Mesendoderm (in vitro differentiated cells): Measurements from ENCODE around the gene HOXD12. TPM values are rescaled to one million over a fixed set of nuclear protein-coding genes. Genes with fewer than 3 reads are reported as not detected.
A peak's percentile ranks its signal among the peaks of the same experiment; 100 is the strongest.

Source experiments
- DNase-seq: peaks from one replicate; pipeline ENCODE4 v3.0.0; 2013
- H2AK5ac ChIP-seq: 2 replicates; pipeline ENCODE4 v1.6.1; 2013; ENCODE audit warnings: low read length, inconsistent platforms
- H2BK120ac ChIP-seq: 2 replicates; pipeline ENCODE4 v1.6.1; 2013; ENCODE audit warnings: low read depth, mild to moderate bottlenecking, low read length, moderate library complexity, mixed read lengths
- H2BK15ac ChIP-seq: replicated peaks from 2 replicates; pipeline ENCODE4 v1.6.1; 2013; ENCODE audit warnings: low read depth, mild to moderate bottlenecking, moderate library complexity
- H2BK5ac ChIP-seq: 2 replicates; pipeline ENCODE4 v1.6.1; 2013; ENCODE audit warnings: low read length, inconsistent platforms
- H3K18ac ChIP-seq: 2 replicates; pipeline ENCODE4 v1.6.1; 2013; ENCODE audit warnings: mild to moderate bottlenecking, low read length, mixed read lengths
- H3K23ac ChIP-seq: one replicate; pipeline ENCODE4 v1.6.1; 2013; ENCODE audit warnings: low read length
- H3K27ac ChIP-seq: 2 replicates; pipeline ENCODE4 v1.5.1; 2013; ENCODE audit warnings: low read depth, mild to moderate bottlenecking, inconsistent platforms, low read length, moderate library complexity
- H3K27me3 ChIP-seq: 2 replicates; pipeline ENCODE4 v1.6.1; 2013; ENCODE audit warnings: low read length, control low read depth, mild to moderate bottlenecking, inconsistent platforms; ENCODE audit not compliant: insufficient read depth, poor library complexity
- H3K36me3 ChIP-seq: 2 replicates; pipeline ENCODE4 v1.6.1; 2013; ENCODE audit warnings: low read length, inconsistent platforms; ENCODE audit not compliant: control insufficient read depth, insufficient read depth
- H3K4ac ChIP-seq: one replicate; pipeline ENCODE4 v1.6.1; 2013; ENCODE audit warnings: low read depth, mild to moderate bottlenecking, low read length, moderate library complexity
- H3K4me1 ChIP-seq: 2 replicates; pipeline ENCODE4 v1.6.1; 2013; ENCODE audit warnings: low read depth, low read length, inconsistent platforms; ENCODE audit not compliant: control insufficient read depth
- H3K4me2 ChIP-seq: 2 replicates; pipeline ENCODE4 v1.6.1; 2013; ENCODE audit warnings: low read length
- H3K4me3 ChIP-seq: 2 replicates; pipeline ENCODE4 v1.5.1; 2013; ENCODE audit warnings: mild to moderate bottlenecking, low read length
- H3K56ac ChIP-seq: one replicate; pipeline ENCODE4 v1.6.1; 2013; ENCODE audit warnings: low read length
- H3K79me1 ChIP-seq: 2 replicates; pipeline ENCODE4 v1.6.1; 2013; ENCODE audit warnings: low read length, inconsistent platforms
- H3K79me2 ChIP-seq: 2 replicates; pipeline ENCODE4 v1.6.1; 2013; ENCODE audit warnings: mild to moderate bottlenecking, low read length; ENCODE audit not compliant: control insufficient read depth, insufficient read depth
- H3K9ac ChIP-seq: 2 replicates; pipeline ENCODE4 v1.6.1; 2013; ENCODE audit warnings: low read length, inconsistent platforms
- H4K5ac ChIP-seq: one replicate; pipeline ENCODE4 v1.6.1; 2013; ENCODE audit warnings: low read length
- H4K8ac ChIP-seq: one replicate; pipeline ENCODE4 v1.6.1; 2013; ENCODE audit warnings: low read depth, mild to moderate bottlenecking, control low read depth, low read length, moderate library complexity
- WGBS: extraction: QIAGEN DNeasy Blood & Tissue Kit; methylation state at CpG from one replicate; pipeline ENCODE4 v1.1.7; 2013; ENCODE audit warnings: low lambda C conversion rate, missing lambda C conversion rate; ENCODE audit not compliant: insufficient coverage; ENCODE audit errors: extremely low coverage; 5-methylcytosine and 5-hydroxymethylcytosine counted together
- polyA plus RNA-seq, 2 experiments: library from polyadenylated mRNA; stranded (reverse); fragments of 200-250 nt; gene quantifications; one replicate each; pipeline ENCODE4 v1.2.3, GENCODE V29; 2013

HOXD12 gene
- not detected for polyA plus RNA-seq (2013, experiment 1 of 2)
- polyA plus RNA-seq (2013, experiment 2 of 2) = not detected

GRCh38 chr2:176099728-176100546, at the start of gene HOXD12:
Gene HOXD12 (plus strand): TSS chr2:176099795. CDS start chr2:176099802, 7 bp downstream.
- H2AK5ac ChIP-seq = no peak within 1 kb of the TSS
- H3K27ac ChIP-seq = no peak within 1 kb of the TSS
- H3K56ac ChIP-seq = no peak within 1 kb of the TSS
- no peak within 1 kb of the TSS for H2BK5ac ChIP-seq
- no peak within 1 kb of the TSS for H3K23ac ChIP-seq
- no peak within 1 kb of the TSS for H3K4ac ChIP-seq
- no peaks in the 10 kb centered on the region for H3K36me3 ChIP-seq
- H3K4me2 ChIP-seq = peak within 1 kb of the TSS; percentile 61
- WGBS = no CpG with 5 or more reads among the region's 70 CpGs
- no peak within 1 kb of the TSS for H3K9ac ChIP-seq
- no peak within 1 kb of the TSS for H3K4me3 ChIP-seq
- no peaks in the 10 kb centered on the region for H3K79me2 ChIP-seq
- H3K79me1 ChIP-seq = no peaks in the 10 kb centered on the region
- no peak within 1 kb of the TSS for H2BK120ac ChIP-seq
- H4K8ac ChIP-seq = no peak within 1 kb of the TSS
- H2BK15ac ChIP-seq = no peak within 1 kb of the TSS
- DNase-seq = no peak
- H4K5ac ChIP-seq = no peak within 1 kb of the TSS
- H3K27me3 ChIP-seq = peaks cover 75% of the 10 kb centered on the region
- no peak within 1 kb of the TSS for H3K18ac ChIP-seq
- H3K4me1 ChIP-seq = peaks cover 4% of the 10 kb centered on the region

GRCh38 chr2:176056406-176056805, 43.2 kb upstream of the HOXD12 start:
- H4K5ac ChIP-seq = no peak overlapping the region
- H2BK5ac ChIP-seq = no peak overlapping the region
- H3K18ac ChIP-seq = no peak overlapping the region
- H3K56ac ChIP-seq = no peak overlapping the region
- no peak overlapping the region for H4K8ac ChIP-seq
- H2AK5ac ChIP-seq = no peak overlapping the region
- no peaks in the 10 kb centered on the region for H3K4me1 ChIP-seq
- no peaks in the 10 kb centered on the region for H3K36me3 ChIP-seq
- H3K27ac ChIP-seq = no peak overlapping the region
- no peaks in the 10 kb centered on the region for H3K79me2 ChIP-seq
- H3K79me1 ChIP-seq = no peaks in the 10 kb centered on the region
- no peak overlapping the region for H3K4me3 ChIP-seq
- no peak for DNase-seq
- H3K27me3 ChIP-seq = no peaks in the 10 kb centered on the region
- no peak overlapping the region for H2BK15ac ChIP-seq
- no peak overlapping the region for H3K4me2 ChIP-seq
- no peak overlapping the region for H3K9ac ChIP-seq
- no peak overlapping the region for H3K4ac ChIP-seq
- H3K23ac ChIP-seq = no peak overlapping the region
- no peak overlapping the region for H2BK120ac ChIP-seq
- WGBS = no CpG with 5 or more reads among the region's 1 CpG

- Histone ChIP-seq H3K4ac (no peak overlapping the region), H2AK5ac (no peak overlapping the region), H2BK15ac (no peak overlapping the region), H3K4me1 (peaks cover 2% of the 10 kb centered on the region), H3K27me3 (peaks cover 31% of the 10 kb centered on the region), H3K36me3 (no peaks in the 10 kb centered on the region), H3K4me2 (no peak overlapping the region), H3K56ac (no peak overlapping the region), H3K4me3 (no peak overlapping the region), H2BK120ac (no peak overlapping the region), H3K79me2 (no peaks in the 10 kb centered on the region), H3K9ac (no peak overlapping the region), H4K5ac (no peak overlapping the region), H2BK5ac (no peak overlapping the region), H3K18ac (no peak overlapping the region), H3K79me1 (no peaks in the 10 kb centered on the region), H3K27ac (no peak overlapping the region), H3K23ac (no peak overlapping the region), H4K8ac (no peak overlapping the region)
- no peak for DNase-seq
- WGBS = no CpG with 5 or more reads among the region's 2 CpGs
Observed at GRCh38 chr2:176063958-176064357, 35.6 kb upstream of the HOXD12 start.

GRCh38 chr2:176066645-176067588, 32.7 kb upstream of the HOXD12 start:
- Histone ChIP-seq H3K18ac (peak overlapping the region; percentile 8), H3K36me3 (no peaks in the 10 kb centered on the region), H3K4me3 (no peak overlapping the region), H3K27me3 (peaks cover 59% of the 10 kb centered on the region), H3K27ac (no peak overlapping the region), H2AK5ac (no peak overlapping the region), H3K79me2 (no peaks in the 10 kb centered on the region), H2BK120ac (no peak overlapping the region), H4K8ac (no peak overlapping the region), H2BK15ac (no peak overlapping the region), H2BK5ac (no peak overlapping the region), H3K56ac (no peak overlapping the region), H3K4me1 (peaks cover 2% of the 10 kb centered on the region), H4K5ac (no peak overlapping the region), H3K9ac (peak overlapping the region; percentile 16), H3K79me1 (no peaks in the 10 kb centered on the region), H3K23ac (no peak overlapping the region), H3K4ac (no peak overlapping the region), H3K4me2 (peak overlapping the region; percentile 23)
- DNase-seq = no peak
- no CpG with 5 or more reads among the region's 56 CpGs for WGBS

GRCh38 chr2:176067589-176068418, 31.8 kb upstream of the HOXD12 start:
- no peak overlapping the region for H2AK5ac ChIP-seq
- H3K4me2 ChIP-seq = peak overlapping the region; percentile 23
- WGBS = no CpG with 5 or more reads among the region's 38 CpGs
- H3K4me1 ChIP-seq = peaks cover 2% of the 10 kb centered on the region
- H4K5ac ChIP-seq = no peak overlapping the region
- H3K9ac ChIP-seq = no peak overlapping the region
- H3K36me3 ChIP-seq = no peaks in the 10 kb centered on the region
- DNase-seq = no peak
- H3K27ac ChIP-seq = no peak overlapping the region
- no peak overlapping the region for H3K56ac ChIP-seq
- H3K27me3 ChIP-seq = peaks cover 66% of the 10 kb centered on the region
- H4K8ac ChIP-seq = no peak overlapping the region
- no peak overlapping the region for H3K4me3 ChIP-seq
- H2BK5ac ChIP-seq = no peak overlapping the region
- H3K23ac ChIP-seq = no peak overlapping the region
- no peak overlapping the region for H3K18ac ChIP-seq
- H3K4ac ChIP-seq = no peak overlapping the region
- H2BK120ac ChIP-seq = no peak overlapping the region
- no peak overlapping the region for H2BK15ac ChIP-seq
- no peaks in the 10 kb centered on the region for H3K79me2 ChIP-seq
- H3K79me1 ChIP-seq = no peaks in the 10 kb centered on the region
